ENCODE data around the gene DNAJB8.

GRCh38 chr3:128501431-128501830, 34.7 kb upstream of the DNAJB8 start:
- TF ChIP-seq POLR2AphosphoS5 (IDR thresholded peaks at IDR 0.05): no peak
- TF ChIP-seq, protein P1, sequence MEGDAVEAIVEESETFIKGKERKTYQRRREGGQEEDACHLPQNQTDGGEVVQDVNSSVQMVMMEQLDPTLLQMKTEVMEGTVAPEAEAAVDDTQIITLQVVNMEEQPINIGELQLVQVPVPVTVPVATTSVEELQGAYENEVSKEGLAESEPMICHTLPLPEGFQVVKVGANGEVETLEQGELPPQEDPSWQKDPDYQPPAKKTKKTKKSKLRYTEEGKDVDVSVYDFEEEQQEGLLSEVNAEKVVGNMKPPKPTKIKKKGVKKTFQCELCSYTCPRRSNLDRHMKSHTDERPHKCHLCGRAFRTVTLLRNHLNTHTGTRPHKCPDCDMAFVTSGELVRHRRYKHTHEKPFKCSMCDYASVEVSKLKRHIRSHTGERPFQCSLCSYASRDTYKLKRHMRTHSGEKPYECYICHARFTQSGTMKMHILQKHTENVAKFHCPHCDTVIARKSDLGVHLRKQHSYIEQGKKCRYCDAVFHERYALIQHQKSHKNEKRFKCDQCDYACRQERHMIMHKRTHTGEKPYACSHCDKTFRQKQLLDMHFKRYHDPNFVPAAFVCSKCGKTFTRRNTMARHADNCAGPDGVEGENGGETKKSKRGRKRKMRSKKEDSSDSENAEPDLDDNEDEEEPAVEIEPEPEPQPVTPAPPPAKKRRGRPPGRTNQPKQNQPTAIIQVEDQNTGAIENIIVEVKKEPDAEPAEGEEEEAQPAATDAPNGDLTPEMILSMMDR (IDR thresholded peaks at IDR 0.05): no peak
- no peak for TF ChIP-seq EP300 (IDR thresholded peaks at IDR 0.05)
